LHCN-M2 (cell line): ENCODE measurements around the gene GTSF1L. TPM values are rescaled to one million over a fixed set of nuclear protein-coding genes. Genes with fewer than 3 reads are reported as not detected.

Source experiments
- total RNA-seq: library from RNA; depleted of rRNA; stranded (reverse); fragments of >200 nt; gene quantifications from 2 replicates; pipeline ENCODE4 v1.2.3, GENCODE V29; 2014; rRNA removed

Gene GTSF1L
- total RNA-seq, 1 experiment from 2014 or later = not detected

Other genes starting within 250 kb of the GTSF1L start
- 2.8 and 4.5 TPM in 2 replicates for gene L3MBTL1, start 219.3 kb downstream of the GTSF1L start, total RNA-seq
- not detected in 2 replicates for gene SGK2, start 168.0 kb downstream of the GTSF1L start, total RNA-seq
- 32.3 and 34.4 TPM in 2 replicates for gene IFT52, start 136.1 kb downstream of the GTSF1L start, total RNA-seq
- 18.6 and 22.2 TPM in 2 replicates for gene MYBL2, start 59.9 kb downstream of the GTSF1L start, total RNA-seq
- 1.6 and 2.2 TPM in 2 replicates for gene TOX2, start 187.8 kb upstream of the GTSF1L start, total RNA-seq